ENCODE measurements around the gene TPCN1. TPM values are rescaled to one million over a fixed set of nuclear protein-coding genes. Genes with fewer than 3 reads are reported as not detected.

The TPCN1 gene
- total RNA-seq, 1 donor from 2014 or later = 37.1 TPM

GRCh38 chr12:113284751-113285150, 63.5 kb downstream of the TPCN1 start:
- no peak for DNase-seq (ENCODE audit: low spot score)

DNA sequence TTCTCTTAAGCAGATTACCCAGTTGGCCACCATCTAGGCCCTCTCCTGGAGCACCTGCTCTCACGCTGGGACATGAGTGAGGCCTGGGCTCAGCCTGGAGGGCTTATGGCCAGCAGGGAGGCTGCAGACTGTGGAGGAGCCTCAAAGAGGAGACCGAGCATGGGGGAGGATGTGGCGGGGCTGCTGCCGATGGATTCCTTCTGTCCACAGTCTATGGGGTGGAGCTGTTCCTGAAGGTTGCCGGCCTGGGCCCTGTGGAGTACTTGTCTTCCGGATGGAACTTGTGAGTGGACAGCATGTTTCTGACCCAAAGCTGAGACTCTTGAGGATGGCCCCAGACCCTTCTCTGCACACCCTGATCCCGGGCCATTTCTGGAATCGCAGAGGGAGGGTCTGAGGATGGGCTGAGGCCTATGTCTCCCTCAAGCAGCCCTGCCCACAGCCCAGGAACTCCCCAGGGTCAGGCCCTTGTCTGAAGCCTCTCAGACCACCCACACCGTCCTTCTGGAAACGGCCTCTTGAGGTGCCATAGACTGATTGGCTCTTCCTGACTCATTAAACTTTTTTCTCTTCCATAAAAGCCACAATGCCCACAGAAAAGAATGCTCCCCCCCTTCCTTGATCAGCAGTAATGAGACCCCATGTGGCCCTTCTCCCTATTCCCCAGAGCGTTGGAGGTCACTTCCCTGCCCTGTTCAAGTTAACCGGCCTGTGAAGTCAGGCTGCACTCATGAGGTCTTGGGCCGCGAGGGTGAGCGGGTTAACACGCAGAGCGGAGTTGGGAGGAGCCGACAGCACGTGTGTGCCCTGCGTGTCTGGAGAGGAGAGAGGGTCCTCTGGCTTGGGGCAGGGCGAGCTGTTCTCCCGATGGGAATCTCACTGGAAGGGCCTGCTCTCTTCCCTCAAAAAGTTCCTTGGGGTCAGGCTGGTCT, 64.7 kb downstream of the TPCN1 start:
- no peak for DNase-seq (ENCODE audit: low spot score)

DNA sequence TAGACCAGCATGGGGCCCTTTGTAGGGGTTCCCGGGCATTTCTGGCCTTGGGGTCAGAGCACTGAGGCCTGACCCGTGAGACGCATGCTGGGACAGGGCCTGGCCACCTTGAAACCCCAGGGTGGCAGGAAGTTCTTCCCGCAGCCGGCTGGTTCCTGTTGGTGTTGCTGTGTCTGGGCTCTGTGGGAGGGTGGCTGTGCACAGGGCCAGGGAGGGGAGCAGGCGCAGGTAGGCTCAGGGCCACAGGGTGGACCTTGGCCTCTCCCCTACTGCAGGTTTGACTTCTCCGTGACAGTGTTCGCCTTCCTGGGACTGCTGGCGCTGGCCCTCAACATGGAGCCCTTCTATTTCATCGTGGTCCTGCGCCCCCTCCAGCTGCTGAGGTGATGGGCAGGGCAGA, 65.4 kb downstream of the TPCN1 start:
- DNase-seq (ENCODE audit: low spot score) = no peak

GRCh38 chr12:113287146-113287898, 66.1 kb downstream of the TPCN1 start:
- no peak for DNase-seq (ENCODE audit: low spot score)

GRCh38 chr12:113287899-113288282, 66.6 kb downstream of the TPCN1 start:
- DNase-seq (ENCODE audit: low spot score) = no peak

- DNase-seq (ENCODE audit: low spot score) = no peak
Measured at GRCh38 chr12:113289361-113289760, 68.1 kb downstream of the TPCN1 start.

DNA sequence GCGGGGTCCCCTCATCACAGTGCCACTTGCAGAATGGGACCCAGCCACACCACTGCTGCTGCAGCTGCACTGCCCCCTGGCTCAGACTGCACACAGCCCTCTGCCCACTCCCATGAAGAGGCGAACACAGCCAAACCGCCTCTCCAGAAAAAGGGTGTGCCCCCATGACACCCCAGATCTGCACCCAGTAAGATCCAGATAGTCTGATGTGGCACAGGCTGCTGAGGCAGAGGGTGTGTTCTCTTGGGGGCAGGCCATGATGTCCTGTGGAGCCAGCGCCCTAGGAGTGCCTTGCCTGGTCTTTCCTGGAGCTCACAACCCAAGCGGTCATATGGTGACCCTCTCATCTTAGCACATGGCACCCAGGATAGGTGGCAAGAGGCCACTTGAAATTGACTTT, 69.2 kb downstream of the TPCN1 start:
- DNase-seq (ENCODE audit: low spot score) = no peak

- no peak for DNase-seq (ENCODE audit: low spot score)
Measured at GRCh38 chr12:113291586-113291985, 70.3 kb downstream of the TPCN1 start.

- DNase-seq (ENCODE audit: low spot score) = no peak
Measured at GRCh38 chr12:113292091-113292490, 70.8 kb downstream of the TPCN1 start.

DNA sequence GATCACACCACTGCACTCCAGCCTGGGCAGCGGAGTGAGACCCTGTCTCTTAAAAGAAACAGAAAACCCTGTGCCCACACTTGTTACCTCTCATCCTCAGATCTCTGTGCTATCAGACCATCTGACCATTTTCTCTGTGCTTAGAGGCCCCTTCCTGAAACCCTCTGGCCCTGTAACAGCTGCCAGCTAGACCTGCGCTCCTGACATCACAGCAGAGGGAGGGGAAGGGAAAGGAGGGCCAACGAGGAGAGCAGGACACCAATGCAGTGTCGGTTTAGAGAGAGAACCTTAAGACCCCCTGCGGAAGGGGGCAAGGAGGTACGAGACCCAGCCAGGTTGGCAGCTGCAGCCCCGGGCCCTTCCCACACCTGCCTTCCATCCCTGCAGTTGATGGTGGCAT, 71.3 kb downstream of the TPCN1 start:
- DNase-seq (ENCODE audit: low spot score) = no peak

DNA sequence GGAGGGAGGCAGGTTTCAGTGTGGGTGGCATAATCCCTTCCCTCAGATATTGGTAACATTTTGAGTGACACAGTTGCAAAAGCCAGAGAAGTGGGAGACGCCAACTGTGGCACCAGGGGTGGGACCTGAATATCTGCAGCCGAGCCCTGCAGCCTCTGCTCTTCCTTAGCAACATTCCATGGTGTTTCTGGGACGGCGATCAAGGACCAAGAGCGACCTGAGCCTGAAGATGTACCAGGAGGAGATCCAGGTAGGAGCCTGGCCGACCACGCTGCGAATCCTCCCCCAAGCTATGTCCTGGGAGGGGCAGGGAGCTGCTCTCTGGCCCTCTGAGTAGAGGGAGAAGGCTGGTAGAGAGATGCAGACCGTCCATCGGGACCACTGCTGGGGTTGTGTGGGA, 71.8 kb downstream of the TPCN1 start:
- no peak for DNase-seq (ENCODE audit: low spot score)

DNA sequence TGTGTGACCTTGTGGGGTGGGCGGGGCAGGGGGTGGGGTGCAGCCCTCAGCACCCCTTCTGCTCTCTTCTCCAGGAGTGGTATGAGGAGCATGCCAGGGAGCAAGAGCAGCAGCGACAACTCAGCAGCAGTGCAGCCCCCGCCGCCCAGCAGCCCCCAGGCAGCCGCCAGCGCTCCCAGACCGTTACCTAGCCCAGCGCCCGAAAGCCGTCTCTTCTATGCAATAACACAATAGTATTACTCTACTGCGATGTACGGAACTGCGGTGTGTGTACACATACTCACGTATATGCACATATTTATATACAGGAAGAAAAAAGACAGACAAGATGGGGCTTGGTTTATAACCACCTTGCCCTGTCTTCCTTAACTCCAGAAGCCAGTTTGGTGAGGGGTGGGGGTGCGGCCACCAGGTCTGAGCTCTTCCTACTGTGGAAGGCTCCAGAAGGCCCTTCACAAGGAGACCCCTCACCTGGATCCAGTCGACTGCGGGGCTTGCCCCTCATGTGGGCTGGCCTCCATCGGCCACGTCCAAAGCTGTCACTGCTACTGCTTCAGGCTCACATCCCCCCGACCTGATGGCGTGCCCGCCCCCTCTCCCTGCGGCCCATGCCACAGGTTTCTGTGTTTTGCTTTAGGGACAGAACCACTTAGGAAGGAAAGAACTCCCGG, 74.8 kb downstream of the TPCN1 start:
- DNase-seq (ENCODE audit: low spot score) = no peak

GRCh38 chr12:113296557-113297213, 75.4 kb downstream of the TPCN1 start:
- DNase-seq (ENCODE audit: low spot score) = no peak

- DNase-seq (ENCODE audit: low spot score) = no peak
Measured at GRCh38 chr12:113297214-113297587, 75.9 kb downstream of the TPCN1 start.

- DNase-seq (ENCODE audit: low spot score) = no peak
Measured at GRCh38 chr12:113297621-113298471, 76.6 kb downstream of the TPCN1 start.

DNA sequence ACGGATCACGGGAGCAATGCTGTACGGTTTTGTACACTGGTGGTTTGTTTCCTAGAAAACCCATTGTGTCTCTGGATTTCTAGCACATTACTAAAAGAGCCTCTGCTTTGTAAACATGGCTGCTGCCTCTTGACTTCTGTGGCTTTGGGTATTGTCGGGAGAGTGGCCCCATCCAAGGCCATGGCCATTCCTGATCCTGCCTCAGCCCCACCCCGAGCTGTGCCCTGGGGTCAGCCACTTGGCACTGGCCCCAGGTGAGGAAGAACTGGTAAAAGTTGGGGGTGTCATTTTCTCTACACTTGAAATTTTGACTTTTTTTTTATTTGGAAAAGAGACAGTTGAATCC, 77.2 kb downstream of the TPCN1 start:
- no peak for DNase-seq (ENCODE audit: low spot score)

DNA sequence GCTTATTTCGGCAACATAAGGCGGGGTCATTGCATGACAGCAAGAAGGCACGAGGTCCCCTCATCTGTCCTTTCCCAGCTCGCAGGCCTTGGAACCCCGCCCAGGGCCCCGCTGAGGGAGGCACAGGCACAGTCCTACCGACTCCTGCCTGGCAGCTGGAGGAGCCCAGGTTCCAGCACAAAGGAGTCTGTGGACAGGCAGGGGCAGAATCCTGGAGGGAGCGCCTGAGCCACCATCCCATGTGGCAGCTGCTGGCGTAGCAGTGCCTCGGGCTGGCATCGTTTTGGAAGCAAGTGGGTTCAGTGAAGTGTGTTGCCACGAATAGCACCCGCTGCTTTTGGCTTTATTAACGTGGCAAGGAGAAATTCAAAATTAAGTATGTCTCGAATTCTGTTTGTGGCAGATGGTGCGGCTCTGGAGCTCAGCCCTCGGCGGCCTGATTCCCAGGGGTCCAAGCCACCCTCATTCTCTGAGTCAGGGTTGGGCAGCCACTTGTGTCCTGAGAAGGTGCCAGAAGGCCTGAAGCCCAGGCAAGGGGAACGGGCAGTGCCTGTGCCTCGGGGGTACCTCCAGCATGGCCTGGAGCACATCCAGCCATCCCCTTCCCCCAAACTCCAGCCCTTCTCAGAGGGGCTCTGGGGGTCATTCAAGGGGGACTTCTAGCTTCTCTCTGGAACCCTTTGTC, 77.7 kb downstream of the TPCN1 start:
- DNase-seq (ENCODE audit: low spot score) = no peak

DNA sequence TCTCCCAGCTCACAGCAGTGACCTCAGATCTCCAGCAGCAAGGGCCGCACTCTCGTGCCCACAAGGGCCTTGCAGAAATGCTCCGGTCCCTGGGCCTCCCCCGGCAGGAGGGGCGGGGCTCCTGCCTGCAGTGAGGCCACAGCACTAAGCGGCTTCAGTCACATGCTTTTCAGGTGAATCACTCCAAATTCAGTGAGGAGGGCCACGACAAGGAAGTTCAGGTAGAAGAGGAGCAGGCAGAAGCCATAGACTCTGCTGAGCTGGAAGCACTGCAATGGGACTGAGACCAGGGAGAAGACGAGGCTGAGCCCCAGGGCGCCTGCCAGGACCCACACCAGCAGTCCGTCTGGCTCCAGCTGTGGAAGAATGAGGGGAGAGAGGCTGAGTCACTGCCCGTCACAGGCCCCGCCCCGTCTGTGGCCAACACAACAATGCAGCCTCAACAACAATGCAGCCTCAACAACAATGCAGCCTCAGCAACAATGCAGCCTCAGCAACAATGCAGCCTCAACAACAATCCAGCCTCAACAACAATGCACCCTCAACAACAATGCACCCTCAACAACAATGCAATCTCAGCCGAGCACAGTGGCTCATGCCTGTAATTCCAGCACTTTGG, 78.5 kb downstream of the TPCN1 start:
- DNase-seq (ENCODE audit: low spot score) = no peak

DNA sequence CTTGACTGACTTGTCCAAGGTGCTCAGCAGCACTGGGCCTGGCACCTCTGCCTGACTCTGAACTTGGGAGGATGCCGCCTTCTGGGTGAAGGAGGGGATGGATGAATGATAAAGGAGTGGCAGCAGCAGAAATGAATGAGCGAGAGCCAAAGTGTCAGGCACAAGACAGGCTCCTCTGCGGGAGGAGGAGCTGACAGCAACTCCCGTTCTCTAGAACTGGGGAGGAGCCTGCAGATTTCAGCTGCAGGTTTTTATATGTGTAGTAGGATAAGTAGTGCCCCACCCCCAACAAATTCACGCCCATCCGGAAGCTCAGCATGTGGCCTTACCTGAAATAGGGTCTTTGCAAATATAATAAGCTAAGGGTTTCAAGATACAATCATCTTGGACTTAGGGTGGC, 80.5 kb downstream of the TPCN1 start:
- no peak for DNase-seq (ENCODE audit: low spot score)

DNA sequence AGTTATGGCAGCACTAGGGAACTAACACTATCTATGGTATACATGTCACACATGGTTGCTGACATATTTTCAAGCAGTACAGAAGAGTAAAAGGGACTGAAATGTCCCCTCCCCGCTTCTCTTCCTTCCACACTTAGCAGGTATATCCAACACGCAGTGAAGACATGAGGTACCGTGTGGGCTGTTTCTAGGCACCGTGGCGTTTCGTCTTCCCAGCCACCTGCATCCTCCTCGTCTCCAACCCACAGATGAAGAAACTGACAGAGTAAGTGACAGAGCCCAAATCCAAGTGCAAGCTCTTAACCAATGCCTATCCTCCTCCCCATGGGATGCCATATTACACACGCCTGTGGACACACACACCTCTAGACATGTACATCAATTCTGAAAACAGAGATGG, 81.2 kb downstream of the TPCN1 start:
- no peak for DNase-seq (ENCODE audit: low spot score)
